Stromal cell of bone marrow (primary cell): Measurements from ENCODE around the gene FBXO10.

Experiments used
- DNase-seq: peaks from one replicate; pipeline ENCODE4 v3.0.0-alpha.2; 2012; ENCODE audit warnings: low read depth

The FBXO10 gene

DNA sequence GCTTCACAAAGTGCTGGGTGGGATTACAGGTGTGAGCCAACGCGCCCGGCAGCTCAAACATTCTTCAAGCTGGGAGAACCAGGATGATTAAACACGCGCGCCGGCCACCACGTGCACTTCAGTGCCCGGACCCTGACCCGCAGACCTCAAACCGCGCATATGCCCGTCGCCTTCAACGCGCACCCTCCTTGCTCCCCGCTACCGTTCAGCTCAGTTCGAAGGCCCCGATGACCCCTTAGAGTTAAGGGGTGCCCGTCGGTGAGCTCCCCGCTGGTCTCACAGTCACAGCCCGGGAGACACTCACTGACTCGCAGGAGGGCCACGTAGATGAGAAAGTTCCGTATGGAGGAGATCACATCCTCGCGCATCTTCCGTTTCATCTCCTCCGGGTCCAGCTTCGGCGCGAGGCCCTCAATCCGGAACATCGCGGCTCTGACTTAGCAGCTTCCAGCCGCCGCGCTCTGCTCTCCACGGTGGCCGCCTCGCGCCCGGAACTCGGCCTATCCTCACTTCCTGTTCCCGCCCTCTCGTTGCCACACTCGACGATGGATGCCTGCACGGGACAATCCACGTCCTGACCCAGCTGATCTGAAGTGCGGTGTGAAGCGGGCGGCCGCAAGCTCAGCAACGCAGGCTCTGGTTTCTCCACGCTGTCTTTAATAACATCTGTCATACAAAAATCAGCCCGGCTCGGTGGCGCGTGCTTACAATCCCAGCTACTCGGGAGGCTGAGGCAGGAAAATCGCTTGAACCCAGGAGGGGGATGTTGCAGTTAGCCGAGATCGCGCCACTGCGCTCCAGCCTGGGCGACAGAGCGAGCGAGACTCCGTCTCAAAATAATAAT lies 16.1 kb upstream of the FBXO10 start, which contains the start of gene TOMM5:
TOMM5 (minus strand) TSS at position 490 of the 844 bp plus-strand sequence; CDS start at position 425, 65 bp downstream.
- DNase-seq: peak; percentile 88

DNA sequence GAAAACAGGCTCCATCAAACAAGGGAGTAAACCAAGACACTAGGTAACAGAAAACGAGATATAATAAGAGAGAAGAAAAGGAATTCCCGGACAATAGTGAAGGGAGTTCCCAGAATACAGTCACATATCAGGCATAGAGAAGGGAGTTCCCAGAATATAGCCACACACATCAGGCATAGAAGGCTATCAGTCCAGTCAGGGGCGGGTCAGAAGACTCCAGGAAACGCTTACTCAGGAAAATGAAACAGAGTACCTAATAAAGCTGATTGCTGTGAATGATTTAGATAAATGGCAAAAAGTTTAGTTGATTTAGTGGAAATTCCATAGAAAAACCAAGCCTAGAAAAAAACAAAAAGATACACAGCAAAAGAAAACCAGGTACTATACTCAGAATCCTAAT lies 11.3 kb upstream of the FBXO10 start:
- DNase-seq: no peak

DNA sequence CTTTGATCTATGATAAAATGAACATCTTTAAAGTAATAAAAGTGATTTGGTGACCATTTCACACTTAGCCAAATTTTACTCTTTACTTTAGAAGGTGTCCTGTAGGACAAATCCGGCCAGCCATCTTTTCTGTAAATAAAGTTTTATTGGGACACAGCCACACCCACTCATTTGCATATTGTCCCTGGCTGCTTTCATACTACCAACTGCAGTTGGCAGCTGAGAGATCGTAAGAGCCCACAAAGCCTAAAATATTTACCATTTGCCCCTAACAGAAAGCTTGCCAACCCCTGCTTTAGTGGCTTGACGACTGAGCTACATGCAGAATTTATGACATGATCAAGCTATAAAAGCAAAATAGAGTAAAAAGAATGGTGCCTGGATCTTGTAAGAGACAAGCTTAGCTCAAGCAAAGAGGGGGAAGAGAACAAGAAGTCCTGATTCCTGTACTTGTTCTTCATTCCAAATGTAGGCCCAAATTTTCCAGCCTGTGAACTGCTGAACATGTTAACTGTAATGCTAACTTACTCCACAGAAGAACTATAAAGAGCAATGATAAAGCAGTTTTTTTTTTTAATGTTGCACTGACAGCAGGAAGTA lies 7.4 kb upstream of the FBXO10 start:
- DNase-seq: no peak

DNA sequence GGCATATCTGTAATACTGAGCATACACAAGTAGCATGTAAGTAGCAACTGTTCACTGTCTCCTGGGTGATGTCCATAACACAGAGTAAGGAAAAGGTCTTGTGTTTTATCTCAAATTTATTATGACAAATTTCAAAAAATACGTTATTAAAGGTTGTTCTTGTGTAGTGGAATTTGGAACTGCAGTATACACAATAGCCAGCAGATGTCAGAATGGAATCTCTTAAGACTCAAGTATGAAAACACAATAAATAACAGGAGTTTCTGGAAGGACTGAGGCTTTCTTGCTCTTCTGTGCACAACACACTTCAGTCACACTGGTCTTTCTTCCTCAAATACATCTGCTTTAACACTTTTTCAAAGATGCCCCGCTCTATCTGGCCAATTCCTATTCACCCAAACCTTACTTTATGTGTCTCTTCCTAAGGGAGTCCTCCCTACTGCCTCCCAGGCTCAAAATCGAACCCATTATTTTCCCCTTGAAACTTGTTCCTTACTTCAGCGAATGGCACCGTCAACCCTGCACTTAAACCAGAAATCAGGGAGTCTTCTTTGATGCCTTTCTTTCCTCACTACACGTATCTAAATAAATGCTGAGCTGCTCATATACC lies 6.5 kb upstream of the FBXO10 start:
- DNase-seq: peak; percentile 50

DNA sequence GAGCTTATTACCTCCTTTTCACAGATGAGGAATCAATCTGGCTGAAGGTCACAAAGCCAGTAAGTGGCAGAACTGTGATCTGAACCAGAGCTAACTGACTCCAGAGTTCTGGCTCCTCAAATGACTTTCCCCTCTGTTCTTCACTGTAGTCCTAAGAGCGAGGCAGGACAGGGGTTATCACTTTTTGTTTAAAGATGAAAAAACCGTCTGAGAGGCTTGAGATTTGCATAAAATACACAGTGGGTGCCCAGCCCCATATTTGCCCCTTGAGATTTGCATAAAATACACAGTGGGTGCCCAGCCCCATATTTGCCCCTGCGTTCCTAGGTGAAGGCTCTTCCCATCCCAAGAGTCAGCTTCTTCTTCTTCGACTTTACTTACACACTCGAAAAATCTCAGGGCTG lies 667 bp downstream of the FBXO10 start:
- no peak for DNase-seq

DNA sequence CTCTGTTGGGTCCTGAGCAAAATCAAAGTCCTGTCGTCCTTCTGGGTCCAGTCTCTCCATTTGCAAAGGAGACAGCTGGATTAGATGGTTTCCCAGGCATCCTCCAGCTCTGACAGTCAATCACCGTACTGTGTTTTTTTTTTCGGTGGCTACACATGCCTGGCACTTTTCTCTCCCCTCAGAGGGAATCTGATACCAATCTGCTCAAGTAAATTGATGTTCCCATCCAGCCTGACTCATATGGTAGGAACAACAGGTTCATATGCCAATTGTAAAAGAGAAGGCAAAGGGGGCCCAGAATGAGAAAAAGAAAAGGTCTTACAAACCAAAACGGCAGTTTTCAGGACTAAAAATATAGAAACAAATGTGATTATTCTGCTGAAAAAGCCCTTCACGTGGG lies 1.2 kb downstream of the FBXO10 start:
- peak; percentile 26 for DNase-seq

DNA sequence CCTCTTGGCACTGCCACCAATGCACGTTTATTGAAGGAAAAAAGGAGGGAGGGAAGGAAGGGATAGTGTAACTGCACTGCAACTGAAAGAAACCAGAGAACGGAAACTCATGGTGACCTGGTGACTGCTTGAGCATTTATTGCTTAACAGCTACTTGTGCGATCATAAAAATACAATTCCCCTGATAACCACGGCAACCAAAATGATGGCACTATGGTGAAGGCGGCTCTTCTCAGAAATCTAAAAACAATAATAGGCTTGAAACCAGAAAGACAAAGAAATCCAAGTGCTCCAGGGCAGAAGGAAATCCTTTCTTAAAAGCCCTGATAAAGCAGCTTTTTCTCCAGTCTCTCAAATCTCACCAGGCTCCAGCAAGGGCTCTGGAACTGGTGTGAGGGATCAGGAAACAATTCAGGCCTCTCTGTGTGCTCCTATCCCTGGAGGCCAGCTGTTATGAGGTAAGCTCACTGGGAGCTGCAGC lies 1.9 kb downstream of the FBXO10 start:
- DNase-seq: peak; percentile 50

DNA sequence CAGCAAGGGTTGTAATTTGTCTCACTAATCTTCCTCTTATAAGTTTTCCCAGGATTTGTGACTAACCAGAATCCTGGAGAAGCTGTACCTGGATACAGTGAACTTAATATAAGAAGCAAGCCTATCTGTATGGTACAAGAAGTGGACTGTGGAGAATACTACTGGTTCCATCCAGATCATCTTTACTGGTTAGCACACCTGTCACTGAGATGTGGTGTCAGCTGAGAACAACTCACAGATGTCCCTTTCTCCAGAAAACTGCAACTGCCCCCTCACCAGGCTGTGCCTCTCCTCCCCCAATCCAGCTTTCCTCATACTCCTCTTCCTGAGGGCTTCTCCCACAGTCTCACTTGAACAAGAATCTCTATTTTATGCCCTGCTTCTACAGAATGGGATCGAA lies 4.9 kb downstream of the FBXO10 start:
- DNase-seq: no peak

DNA sequence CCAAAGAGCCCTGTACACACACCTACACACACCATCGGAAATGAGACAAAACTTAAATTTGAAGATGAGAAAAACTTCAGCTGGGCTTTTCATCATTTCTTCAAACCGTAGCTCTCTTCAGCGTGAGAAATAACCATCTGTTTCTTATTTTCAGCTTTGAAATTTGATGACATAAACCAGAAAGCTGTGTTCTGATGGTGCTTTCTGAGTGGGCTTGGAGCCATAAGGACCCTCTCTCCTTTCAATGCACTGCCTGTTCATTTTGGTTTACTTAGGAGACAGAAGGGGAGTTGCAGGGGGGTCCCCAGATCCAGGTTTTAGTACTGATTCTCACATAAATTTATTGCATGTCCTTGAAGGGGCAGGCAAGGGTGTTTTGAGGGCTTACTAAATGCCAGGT lies 9.5 kb downstream of the FBXO10 start:
- DNase-seq: no peak

DNA sequence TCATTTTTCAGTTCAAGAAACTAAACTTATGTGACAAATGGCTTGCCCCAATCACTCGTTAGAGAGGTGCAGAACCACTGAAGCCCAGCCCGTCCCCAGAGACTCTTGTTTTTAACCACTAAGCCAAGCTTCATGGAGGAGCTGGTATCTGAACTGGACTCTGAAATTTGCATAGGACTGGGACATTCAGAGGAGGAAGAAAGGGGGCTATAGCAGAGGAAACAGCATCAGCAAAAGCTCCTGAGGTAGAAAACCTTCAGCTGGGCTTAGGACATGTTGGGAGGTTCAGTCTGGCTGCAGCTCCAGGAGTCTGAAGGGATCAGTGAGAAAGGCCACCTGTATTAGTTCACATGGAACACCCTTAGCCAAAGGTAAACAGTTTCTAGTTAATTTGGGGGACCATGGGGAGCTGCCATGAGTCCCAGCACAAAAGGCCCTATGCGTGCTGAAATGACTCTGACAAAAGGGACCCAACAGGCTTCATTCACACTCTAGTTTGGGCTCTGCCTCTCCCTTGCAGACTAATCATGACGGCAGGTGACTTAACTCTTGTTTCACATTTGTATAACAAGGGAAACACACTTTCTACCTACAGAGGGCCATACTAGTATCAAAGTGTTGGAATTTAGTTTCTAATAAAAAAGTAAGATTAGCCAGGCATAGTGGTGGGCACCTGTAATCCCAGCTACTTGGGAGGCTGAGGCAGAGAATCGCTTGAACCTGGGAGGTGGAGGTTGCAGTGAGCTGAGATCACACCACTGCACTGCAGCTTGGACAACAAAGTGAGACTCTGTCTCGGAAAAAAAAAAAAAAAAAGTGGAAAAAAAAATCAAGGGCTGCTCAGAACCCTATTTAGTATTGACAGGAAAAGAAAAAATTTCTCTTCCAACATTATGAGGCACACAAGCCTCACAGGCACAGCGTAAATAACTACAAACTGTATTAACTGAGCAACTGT lies 10.2 kb downstream of the FBXO10 start:
- no peak for DNase-seq

DNA sequence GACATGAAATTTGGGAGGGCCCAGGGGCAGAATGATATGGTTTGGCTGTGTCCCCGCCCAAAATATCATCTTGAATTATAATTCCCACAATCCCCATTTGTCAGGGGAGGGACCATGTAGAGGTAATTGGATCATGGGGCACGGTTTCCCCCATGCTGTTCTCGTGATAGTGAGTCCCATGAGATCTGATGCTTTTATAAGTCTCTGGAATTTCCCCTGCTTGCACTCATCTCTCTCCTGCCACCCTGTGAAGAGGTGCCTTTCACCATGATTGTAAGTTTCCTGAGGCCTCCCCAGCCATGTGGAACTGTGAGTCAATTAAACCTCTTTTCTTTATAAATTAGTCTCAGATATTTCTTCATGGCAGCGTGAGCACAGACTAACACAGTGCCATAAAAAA lies 11.3 kb downstream of the FBXO10 start:
- DNase-seq: no peak

DNA sequence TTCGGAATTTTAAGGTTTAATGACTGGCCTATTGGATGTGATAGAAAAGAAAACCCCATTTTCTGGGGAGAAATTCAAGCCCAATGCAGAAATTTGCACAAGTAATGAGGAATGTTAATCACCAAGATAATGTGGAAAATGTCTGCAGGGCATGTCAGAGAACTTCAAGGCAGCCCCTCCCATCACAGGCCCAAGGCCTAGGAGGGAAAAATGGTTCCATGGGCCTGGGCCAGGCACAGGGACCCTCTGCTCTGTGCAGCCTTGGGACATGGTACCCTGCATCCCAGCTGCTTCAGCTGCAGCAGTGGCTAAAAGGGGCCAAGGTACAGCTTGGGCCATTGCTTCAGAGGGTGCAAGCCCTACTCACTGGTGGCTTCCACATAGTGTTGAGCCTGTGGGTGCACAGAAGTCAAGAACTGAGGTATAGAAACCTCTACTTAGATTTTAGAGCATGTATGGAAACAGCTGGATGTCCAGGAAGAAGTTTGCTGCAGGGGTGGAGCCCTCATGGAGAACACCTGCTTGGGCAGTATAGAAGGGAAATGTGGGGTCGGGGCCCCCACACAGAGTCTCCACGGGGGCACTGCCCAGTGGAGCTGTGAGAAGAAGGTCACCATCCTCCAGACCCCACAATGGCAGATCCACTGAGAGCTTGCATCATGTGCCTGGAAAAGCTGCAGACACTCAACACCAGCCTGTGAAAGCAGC lies 12.2 kb downstream of the FBXO10 start:
- no peak for DNase-seq

DNA sequence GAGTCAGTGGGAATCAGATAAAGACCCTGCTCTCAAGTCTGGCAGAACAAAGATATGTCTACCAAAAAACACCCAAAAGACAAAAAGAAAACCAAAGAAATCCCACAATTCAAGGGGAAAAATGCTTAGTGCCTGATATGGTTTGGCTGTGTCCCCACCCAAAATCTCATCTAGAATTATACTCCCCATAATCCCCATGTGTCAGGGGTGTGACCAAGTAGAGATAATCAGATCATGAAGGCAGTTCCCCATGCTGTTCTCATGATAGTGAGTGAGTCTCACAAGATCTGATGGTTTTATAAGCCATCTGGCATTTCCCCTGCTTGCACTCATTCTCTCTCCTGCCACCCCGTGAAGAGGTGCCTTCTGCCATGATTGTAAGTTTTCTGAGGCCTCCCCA lies 13.4 kb downstream of the FBXO10 start:
- no peak for DNase-seq

DNA sequence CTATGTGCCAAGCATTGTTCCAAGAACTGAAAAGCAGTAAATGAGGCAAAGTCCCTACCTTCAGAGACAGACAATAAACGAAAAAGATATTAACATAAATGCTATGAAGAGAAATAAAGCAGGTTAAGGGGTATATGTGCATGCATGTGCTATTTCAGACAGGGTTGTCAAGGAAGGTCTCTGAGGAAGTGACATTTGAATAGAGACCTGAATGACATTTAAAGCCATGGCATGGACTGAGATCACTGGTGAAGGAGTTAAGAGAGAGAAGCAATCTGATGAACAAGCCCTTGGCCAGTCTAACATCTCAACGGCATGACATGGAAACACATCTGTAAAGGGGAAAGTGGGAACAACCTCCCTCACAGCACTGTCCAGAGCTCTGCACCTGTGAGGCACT lies 14.5 kb downstream of the FBXO10 start:
- DNase-seq: no peak

DNA sequence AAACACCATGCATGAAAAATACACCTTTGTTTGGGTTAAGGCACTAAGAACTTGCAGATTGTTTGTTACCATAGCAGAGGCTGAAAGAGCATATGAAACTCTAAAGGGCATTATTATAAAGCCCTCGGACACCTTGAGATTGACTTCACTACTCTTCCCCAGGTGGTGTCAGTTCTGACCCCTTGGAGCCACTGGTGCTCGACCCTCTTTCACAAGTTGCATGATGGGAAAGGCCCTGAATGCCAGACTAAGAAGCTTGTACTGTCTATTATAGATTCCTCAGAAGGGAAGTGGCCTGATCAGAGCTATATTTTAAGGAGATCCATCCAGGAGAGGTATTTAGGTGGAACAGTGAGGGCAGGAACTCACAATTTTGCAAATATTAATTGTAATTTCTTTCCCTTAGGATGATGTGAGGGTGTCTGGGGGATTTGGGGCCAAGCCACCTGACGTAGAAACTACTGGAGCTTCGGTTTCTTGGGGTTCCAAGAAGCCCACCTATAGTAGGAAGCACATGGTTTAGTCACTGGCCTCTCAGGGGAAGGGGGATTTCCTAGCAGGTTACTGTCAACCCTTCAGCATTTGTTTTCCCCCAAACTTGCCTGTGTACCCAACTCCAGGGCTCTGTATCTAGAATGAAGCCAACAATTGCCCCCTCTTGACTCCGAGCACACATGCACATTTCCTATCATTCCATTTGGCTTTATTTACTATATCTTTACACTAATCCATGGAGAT lies 16.2 kb downstream of the FBXO10 start:
- no peak for DNase-seq

DNA sequence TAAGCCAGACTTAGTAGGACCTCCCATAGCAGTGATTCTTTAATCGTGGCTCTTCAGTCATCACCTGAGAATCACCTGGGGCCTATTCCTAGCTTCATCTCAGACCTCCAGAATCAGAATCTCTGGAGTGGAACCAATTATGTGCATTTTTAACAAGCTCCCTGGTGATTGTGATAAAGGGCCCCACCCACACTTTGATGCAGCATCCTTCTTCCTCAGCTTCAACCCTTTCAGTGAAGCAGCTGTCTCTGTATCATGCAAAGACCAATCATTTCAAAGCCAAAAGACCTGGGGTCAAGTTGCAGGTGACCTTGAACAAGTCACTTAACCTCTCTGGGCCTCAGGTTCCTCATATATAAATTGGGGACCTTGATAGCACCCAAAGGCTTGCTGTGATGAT lies 17.1 kb downstream of the FBXO10 start:
- DNase-seq: no peak

DNA sequence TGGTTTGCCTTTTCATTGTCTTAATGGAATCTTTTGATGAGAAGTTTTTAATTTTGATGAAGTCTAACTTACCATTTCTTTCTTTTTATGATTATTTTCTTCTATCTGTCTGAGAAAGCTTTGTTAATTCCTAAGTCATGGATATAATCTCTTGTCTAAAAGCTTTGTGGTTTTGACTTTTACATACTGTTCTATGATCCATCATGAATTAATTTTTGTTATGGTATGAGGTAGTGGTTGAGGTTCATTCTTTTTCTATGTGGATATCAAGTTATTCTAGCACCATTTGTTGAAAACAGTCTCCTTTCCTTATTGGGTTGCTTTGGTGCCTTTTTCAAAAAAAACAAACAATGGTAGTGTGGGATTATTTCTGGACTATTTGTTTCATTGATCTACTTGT lies 20.4 kb downstream of the FBXO10 start:
- no peak for DNase-seq

DNA sequence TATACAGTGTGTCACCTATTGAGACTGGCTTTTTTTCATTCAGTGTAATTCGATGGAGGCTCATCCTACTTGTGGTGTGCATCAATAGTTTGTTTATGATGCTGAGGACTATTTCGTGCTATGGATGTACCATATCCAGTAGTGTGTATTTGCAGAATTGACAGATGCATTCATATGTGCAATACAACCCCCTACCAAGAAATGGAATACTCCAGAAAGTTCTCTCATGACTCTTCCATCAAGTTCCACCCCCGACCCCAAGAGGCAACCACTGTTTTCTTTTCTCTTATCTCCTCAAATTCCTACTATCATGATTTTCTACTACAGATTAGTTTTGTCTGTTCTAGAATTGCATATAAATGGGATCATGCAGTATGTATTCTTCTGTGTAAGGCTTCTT lies 21.9 kb downstream of the FBXO10 start:
- no peak for DNase-seq

DNA sequence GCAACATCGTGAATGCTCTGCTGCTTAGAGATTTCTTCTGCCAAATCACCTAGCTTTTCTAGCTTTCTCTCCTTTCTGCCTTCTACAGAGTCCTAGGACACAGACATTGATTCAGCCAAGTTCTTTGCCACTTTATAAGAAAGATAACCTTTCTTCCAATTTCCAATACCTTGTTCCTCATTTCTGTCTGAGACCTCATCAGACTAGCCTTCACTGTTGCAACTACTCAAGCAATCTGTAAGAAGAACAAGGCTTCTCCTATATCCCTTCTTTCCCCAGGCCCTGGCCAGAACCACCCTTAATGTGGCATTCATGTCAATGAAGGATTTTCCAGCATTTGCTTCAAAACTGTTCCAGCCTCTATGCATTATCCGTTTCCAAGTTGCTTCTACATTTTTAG lies 24.3 kb downstream of the FBXO10 start:
- no peak for DNase-seq

DNA sequence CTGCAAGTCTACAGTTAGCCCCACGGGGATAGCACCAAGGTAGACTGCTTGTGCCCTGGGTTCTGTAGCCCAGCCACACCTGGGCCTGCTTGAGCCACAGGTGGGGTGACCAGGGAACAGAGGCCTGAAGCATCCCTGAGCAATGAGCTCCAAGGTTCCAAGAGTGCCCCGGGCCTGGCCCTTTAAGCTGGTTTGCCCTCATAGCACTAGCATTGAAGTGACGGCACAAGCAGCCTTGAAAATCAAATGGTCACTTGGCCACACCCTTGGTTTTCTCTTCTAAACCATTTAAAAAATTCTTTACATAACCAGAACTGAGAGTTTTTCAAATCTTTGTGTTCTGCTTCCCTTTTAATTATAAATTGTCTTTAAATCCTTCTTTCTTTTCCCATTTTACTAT lies 24.7 kb downstream of the FBXO10 start:
- DNase-seq: no peak

DNA sequence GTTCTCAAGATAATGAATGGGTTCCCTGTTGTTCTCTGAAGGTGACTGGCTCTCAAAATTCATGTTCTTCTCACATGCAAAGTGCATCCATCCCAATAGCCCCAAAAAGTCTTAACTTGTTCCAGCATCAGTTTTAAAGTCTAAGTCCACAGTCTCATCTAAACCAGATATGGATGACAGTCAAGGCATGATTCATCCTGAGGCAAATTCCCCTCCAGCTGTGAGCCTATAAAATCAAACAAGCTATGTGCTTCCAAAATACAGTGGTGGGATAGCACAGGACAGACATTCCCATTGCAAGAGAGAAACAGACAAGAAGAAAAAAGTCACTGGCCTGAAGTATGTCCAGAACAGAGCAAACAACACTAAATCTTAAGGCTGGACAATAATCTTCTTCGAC lies 25.4 kb downstream of the FBXO10 start:
- DNase-seq: no peak
